Endothelial cell of umbilical vein (primary cell): ENCODE measurements around the gene IL22RA1.

Source experiments
- CTCF ChIP-seq, 2 donors: IDR thresholded peaks; 1 replicate in 1 of 2; 2 replicates in 1 of 2; pipeline ENCODE4 v1.5.1; 2011; ENCODE audit warnings: low read length in 2 of 2, mild to moderate bottlenecking in 2 of 2, moderate library complexity in 2 of 2, control low read depth in 1 of 2, inconsistent platforms in 1 of 2, low read depth in 1 of 2; ENCODE audit not compliant: insufficient read depth in 1 of 2; ENCODE audit errors: extremely low read depth in 1 of 2
- EZH2 ChIP-seq: IDR thresholded peaks from 2 replicates; pipeline ENCODE4 v1.6.1; 2012; ENCODE audit warnings: borderline replicate concordance, low read depth, mild to moderate bottlenecking, moderate library complexity, low read length, inconsistent platforms; ENCODE audit not compliant: severe bottlenecking
- JUN ChIP-seq: IDR thresholded peaks from 2 replicates; pipeline ENCODE4 v1.6.1; 2011; ENCODE audit warnings: borderline replicate concordance, low read depth; ENCODE audit not compliant: insufficient read length, insufficient read depth
- MAX ChIP-seq: IDR thresholded peaks from 2 replicates; pipeline ENCODE4 v1.6.1; 2011; ENCODE audit not compliant: insufficient read depth, insufficient read length
- POLR2A ChIP-seq: IDR thresholded peaks from 2 replicates; pipeline ENCODE4 v1.6.1; 2012; ENCODE audit warnings: low read depth, mild to moderate bottlenecking, control low read depth, low read length
- POLR2AphosphoS5 ChIP-seq: IDR thresholded peaks from 2 replicates; pipeline ENCODE4 v1.6.1; 2012; ENCODE audit warnings: low read depth, mild to moderate bottlenecking, control low read depth, low read length, moderate library complexity; ENCODE audit not compliant: insufficient read depth

GRCh38 chr1:24182061-24182460, 39.1 kb upstream of the IL22RA1 start:
- TF ChIP-seq EZH2 (no peak), POLR2A (no peak), CTCF (IDR thresholded peaks at IDR 0.05; ENCODE audit: extremely low read depth in 1 of 2, insufficient read depth in 1 of 2, low read depth in 1 of 2, low read length in 2 of 2) (no peak), POLR2AphosphoS5 (no peak), MAX (no peak), JUN (no peak)
